ENCODE data around the gene MPHOSPH9.

- TF ChIP-seq EZH2 (IDR thresholded peaks at IDR 0.05; ENCODE audit: borderline replicate concordance, insufficient read depth, low read depth, low read length, poor library complexity, severe bottlenecking) (no peak), CTCF (IDR thresholded peaks at IDR 0.05) (no peak)
These were observed 113.1 kb downstream of the MPHOSPH9 start for GRCh38 chr12:123119808-123120207.
